GM12865 (cell line): Measurements from ENCODE around the gene FLACC1.
A peak's percentile ranks its signal among the peaks of the same experiment; 100 is the strongest.
"Not testable (repeated sequence)": the region's sequence is repeated elsewhere in the genome, so short reads cannot be mapped to it uniquely, and the experiment has no call there.

Experiments
- DNase-seq: peaks from one replicate; pipeline ENCODE4 v3.0.0; 2010; ENCODE audit warnings: low read depth
- H3K4me3 ChIP-seq: 2 replicates; pipeline ENCODE4 v1.5.1; 2011; ENCODE audit warnings: mild to moderate bottlenecking, low read depth, low read length, control low read depth
- TF ChIP-seq, protein P1 (sequence below): IDR thresholded peaks from 2 replicates; pipeline ENCODE4 v1.5.1; 2011; ENCODE audit warnings: low read length, control low read depth, low read depth, inconsistent platforms; ENCODE audit not compliant: insufficient read depth; ENCODE audit errors: missing control alignments

Gene FLACC1

DNA sequence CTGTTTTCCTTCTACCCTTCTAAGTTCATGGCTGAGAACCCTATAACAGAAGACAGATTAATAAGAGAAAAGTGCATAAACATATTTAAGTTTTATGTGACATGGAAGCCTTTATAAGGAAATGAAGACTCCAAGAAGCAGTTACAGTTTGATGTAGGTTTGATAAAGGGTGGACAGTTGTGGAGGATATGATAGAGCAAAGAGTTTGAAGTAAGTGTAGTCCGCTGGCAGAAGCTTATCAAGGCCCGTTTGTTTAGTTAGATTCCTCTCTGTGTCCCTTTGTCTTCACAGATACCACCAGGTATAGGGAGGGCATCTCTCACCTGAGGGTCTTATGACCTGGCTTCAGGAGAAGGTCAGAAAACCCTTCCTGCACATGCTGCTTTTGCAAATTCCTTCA is 107.3 kb downstream of the FLACC1 start:
- TF ChIP-seq, protein P1, sequence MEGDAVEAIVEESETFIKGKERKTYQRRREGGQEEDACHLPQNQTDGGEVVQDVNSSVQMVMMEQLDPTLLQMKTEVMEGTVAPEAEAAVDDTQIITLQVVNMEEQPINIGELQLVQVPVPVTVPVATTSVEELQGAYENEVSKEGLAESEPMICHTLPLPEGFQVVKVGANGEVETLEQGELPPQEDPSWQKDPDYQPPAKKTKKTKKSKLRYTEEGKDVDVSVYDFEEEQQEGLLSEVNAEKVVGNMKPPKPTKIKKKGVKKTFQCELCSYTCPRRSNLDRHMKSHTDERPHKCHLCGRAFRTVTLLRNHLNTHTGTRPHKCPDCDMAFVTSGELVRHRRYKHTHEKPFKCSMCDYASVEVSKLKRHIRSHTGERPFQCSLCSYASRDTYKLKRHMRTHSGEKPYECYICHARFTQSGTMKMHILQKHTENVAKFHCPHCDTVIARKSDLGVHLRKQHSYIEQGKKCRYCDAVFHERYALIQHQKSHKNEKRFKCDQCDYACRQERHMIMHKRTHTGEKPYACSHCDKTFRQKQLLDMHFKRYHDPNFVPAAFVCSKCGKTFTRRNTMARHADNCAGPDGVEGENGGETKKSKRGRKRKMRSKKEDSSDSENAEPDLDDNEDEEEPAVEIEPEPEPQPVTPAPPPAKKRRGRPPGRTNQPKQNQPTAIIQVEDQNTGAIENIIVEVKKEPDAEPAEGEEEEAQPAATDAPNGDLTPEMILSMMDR = no peak
- DNase-seq = no peak
- H3K4me3 ChIP-seq = no peak overlapping the region

DNA sequence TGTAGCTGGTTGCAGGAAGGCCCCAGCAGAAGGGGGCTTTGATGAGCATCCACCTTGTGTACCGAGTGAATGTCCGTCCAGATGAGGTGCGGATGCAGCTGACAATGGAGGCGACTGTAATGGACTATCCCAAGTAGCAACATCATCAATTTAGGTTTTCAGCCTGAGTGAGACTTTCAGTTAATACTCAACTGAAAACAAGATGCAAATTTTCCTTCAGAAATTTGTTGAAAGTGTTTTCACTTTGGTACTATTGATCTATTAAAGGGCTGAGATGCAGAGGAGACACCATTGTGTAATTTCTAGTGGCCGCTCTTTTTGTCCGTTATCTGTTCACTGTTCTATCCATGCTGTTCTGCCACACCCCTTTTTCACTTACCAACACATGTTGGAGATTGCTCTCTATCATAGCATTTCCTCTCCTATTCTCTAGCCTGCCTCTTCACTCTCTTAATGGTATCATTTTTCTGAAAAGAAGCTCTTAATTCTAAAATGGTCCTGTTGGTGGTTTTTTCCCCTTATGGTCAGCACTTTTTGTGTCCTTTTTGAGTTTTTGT is 108.8 kb downstream of the FLACC1 start:
- TF ChIP-seq, protein P1 = no peak
- no peak overlapping the region for H3K4me3 ChIP-seq
- DNase-seq = peak; percentile 46

- H3K4me3 ChIP-seq = no peak overlapping the region
- DNase-seq = no peak
- TF ChIP-seq, protein P1 = no peak
Observed at GRCh38 chr2:201246280-201246679, 110.9 kb downstream of the FLACC1 start.

GRCh38 chr2:201244829-201245228 is 112.3 kb downstream of the FLACC1 start:
- H3K4me3 ChIP-seq = no peak overlapping the region
- DNase-seq = no peak
- TF ChIP-seq, protein P1 = no peak

DNA sequence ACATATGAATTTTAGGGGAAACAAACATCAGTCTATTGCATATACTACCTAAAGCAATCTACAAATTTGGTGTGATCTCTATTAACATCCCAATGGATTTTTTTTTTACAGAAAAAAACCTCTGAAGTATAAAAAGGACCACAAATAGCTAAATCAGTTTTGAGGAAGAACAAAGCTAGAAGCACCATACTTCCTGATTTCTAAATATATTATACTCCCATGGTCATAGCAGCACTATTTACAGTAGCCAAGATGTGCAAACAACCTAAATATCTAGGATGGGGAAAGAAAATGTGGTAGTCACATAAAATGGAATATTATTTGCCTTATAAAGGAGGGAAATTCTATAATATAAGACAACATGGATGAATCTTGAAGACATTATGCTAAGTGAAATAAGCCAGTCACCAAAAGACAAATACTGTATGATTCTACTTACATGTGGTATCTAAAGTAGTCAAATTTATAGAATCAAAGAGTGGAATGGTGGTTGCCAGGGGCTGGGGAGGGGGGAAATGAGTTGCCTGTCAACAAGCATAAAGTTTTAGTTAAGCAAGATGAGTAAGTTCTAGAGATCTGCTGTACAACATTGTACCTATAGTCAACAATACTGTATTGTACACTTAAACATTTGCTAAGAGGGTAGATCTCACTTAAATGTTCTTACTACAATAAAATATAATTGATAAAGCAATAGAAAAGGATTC is 114.4 kb downstream of the FLACC1 start:
- no peak for DNase-seq
- TF ChIP-seq, protein P1 = no peak
- H3K4me3 ChIP-seq = no peak overlapping the region

- H3K4me3 ChIP-seq, DNase-seq: not testable (repeated sequence)
Observed at GRCh38 chr2:201239167-201239935, 117.8 kb downstream of the FLACC1 start.
